GM19468 (cell line): ENCODE data around the gene SUN1.
"Not testable (repeated sequence)": the region's sequence is repeated elsewhere in the genome, so short reads cannot be mapped to it uniquely, and the experiment has no call there.

Experiments used
- ATAC-seq: cut with Tn5 transposase; IDR thresholded peaks from one replicate; pipeline ENCODE4 v1.9.1; 2021; ENCODE audit warnings: mild to moderate bottlenecking, moderate library complexity, moderate number of reproducible peaks; ENCODE audit not compliant: unreplicated experiment; ENCODE audit errors: extremely low read depth

Gene SUN1, protein sequence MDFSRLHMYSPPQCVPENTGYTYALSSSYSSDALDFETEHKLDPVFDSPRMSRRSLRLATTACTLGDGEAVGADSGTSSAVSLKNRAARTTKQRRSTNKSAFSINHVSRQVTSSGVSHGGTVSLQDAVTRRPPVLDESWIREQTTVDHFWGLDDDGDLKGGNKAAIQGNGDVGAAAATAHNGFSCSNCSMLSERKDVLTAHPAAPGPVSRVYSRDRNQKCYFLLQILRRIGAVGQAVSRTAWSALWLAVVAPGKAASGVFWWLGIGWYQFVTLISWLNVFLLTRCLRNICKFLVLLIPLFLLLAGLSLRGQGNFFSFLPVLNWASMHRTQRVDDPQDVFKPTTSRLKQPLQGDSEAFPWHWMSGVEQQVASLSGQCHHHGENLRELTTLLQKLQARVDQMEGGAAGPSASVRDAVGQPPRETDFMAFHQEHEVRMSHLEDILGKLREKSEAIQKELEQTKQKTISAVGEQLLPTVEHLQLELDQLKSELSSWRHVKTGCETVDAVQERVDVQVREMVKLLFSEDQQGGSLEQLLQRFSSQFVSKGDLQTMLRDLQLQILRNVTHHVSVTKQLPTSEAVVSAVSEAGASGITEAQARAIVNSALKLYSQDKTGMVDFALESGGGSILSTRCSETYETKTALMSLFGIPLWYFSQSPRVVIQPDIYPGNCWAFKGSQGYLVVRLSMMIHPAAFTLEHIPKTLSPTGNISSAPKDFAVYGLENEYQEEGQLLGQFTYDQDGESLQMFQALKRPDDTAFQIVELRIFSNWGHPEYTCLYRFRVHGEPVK

DNA sequence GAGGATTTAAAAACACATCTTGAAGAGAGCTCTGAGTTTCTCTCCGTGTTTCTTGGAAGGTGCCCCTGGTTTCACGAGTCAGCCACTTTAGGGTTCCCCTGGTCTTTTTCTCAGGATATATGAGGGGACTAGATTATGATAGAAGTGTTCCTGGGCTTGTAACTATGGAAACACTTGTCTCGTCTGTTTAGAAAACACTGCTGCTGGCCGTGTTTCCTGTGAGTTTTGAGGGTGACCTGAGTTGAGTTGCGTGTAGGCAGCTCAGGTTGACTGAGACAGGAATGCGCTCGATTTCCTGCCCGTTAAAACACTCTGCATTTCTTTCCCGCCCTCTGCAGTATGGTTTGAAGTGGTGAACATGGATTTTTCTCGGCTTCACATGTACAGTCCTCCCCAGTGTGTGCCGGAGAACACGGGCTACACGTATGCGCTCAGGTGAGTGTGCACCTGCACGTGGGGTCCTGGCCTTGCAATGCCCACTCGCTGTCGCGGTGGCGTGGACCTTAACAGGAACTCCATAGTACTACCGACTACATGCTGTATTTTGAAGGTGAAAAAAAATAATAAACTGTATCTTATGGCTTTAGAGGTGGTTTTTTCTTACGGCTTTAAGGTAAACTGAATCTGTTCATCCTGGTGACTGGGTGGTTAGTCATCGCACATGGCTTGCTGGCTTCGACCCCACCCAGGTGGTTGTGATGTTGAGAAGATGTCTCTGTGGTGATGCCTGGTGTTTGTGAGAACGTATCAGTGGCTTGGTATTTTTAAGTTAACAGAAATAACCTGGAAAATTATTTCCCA lies at the start of gene SUN1:
SUN1 (plus strand) TSS at position 310 of the 801 bp plus-strand sequence; CDS start at position 359, 49 bp downstream.
- no peak for ATAC-seq

- no peak for ATAC-seq
These were observed 49.4 kb upstream of the SUN1 start for GRCh38 chr7:782718-783449.

DNA sequence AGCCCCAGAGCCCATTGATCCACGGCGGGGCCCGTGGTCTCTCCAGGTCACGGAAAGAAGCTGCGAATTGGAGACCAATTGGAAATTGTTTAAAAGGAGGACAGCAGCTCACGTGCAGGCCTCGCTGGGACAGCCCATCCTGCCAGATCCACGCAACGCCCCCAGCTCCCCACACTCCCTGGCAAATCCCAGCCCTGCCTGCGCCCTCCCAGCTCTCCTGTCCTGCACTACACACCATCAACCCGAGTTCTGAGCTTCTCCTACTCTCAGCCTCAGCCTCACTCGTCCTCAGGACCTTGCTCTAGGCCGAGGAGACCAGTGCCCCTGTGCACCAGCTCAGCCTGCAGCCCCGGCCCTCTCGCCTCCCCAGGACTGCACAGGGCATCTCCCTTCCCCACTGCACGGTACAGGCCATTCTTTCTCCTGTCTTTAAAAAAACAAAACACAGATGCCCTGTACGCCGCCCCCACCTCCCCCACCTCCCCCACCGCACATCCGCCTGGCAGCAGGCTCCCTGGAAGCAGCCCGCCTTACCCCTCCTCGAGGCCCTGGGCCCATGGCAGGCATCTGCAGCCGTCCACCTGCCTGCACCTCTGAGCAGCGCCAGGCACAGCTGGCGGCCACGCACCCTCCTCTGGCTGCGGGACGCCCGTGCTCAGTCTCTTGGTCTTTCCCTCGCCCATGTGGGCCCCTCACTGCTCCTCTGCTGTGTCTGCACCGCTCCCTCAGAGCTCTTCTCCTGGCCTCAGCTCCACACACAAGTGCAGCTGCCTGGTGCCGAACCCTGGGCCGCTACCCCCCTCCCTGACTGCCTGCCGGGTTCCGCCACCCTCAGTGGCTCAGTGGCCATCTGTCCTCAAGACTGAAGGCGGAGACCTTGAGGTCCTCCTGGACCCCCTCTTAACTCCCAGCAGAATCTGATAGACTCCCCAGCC lies 48.5 kb upstream of the SUN1 start:
- ATAC-seq: no peak

DNA sequence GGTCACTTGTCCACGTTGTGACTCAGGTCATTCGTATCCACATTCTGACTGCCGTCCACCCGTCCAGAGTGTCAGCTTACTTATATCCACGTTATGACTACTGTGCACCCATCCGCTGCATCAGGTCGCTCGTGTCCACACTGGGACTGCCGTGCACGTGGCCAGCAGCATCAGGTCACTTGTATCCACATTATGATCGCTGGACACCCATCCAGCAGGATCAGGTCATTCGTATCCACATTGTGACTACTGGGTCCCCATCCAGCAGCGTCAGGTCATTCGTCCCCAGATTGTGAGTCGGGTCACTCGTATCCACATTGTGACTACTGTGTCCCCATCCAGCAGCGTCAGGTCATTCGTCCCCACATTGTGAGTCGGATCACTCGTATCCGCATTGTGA lies 47.3 kb upstream of the SUN1 start:
- no peak for ATAC-seq

GRCh38 chr7:785416-785815 lies 46.9 kb upstream of the SUN1 start:
- no peak for ATAC-seq

DNA sequence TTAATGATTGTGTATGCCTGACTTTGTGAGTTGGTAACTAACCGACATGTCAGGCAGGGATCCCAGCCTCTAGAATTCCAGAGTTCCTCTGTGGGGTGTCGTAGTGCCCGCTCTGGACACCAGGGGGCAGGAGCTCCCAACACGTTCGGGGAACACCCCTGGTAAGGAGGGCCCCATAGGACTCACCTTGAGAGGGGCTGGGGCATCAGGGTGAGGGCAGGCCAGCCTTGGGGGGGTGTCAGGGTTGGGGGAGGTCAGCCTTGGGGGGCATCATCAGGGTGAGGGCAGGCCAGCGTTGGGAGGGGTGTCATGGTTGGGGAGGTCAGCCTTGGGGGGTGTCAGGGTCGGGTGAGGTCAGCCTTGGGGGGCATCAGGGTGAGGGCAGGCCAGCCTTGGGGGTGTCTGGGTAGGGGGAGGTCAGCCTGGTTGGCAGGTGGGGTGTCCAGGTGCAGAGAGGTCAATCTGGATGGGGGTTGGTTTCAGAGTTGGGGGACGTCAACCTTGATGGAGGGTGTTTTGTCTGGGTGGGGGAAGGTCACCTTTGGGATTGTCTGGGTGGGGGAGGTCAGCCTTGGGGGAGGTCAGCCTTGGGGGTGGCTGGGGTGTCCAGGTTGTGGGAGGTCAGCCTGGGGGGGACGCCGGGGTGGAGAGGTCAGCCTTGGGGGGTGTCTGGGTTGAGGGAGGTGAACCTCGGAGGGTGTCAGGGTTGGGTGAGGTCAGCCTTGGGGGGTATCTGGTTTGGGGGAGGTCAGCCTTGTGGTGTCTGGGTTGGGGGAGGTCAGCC lies 45.6 kb upstream of the SUN1 start:
- no peak for ATAC-seq

GRCh38 chr7:787332-788240 lies 44.7 kb upstream of the SUN1 start:
- ATAC-seq: no peak

DNA sequence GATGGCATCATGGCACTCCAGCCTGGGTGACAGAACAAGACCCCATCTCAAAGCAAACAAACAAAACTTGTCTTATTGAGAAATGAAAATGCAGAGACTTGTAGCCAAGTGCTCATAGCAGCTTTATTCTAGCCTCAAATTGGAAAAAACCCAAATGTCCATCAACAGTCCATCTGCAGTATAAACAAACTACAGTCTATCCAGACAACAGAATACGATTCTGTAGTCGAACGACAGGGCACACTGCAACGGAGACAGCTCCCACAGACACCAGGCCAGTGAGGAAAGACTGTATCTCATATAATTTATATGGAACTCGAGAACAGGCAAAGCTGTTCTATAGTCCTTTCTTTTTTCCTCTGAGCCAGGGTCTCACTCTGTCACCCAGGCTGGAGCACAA lies 40.8 kb upstream of the SUN1 start:
- no peak for ATAC-seq

DNA sequence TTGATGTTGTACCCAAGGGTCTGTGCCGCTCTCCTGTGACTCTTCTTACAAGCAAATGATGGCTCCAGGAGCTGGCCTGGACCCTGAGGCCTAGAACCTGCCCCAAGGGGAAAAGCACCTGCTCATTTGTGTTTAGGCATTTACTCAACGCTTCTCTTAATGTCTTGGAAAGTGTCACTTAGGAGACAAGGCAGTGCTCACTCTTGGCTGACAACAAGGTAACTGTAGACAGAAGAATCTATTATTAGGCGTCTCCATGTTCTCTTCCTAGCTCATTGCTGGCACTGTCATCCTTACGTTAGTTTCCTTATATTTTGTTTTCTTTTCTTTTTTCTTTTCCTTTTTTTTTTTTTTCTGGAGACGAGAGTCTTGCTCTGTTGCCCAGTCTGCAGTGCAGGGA lies 38.1 kb upstream of the SUN1 start:
- ATAC-seq: no peak

- ATAC-seq: no peak
These were observed 37.5 kb upstream of the SUN1 start for GRCh38 chr7:794671-795329.

DNA sequence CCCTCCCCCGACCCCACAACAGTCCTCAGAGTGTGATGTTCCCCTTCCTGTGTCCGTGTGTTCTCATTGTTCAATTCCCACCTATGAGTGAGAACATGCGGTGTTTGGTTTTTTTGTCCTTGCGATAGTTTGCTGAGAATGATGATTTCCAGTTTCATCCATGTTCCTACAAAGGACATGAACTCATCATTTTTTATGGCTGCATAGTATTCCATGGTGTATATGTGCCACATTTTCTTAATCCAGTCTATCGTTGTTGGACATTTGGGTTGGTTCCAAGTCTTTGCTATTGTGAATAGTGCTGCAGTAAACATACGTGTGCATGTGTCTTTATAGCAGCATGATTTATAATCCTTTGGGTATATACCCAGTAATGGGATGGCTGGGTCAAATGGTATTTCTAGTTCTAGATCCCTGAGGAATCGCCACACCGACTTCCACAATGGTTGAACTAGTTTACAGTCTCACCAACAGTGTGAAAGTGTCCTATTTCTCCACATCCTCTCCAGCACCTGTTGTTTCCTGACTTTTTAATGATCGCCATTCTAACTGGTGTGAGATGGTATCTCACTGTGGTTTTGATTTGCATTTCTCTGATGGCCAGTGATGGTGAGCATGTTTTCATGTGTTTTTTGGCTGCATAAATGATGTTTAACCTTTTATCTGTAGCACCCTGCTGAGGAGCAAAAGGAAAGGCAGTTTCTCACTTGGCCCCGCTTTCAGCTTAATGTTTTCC lies 35.7 kb upstream of the SUN1 start:
- ATAC-seq: not testable (repeated sequence)

DNA sequence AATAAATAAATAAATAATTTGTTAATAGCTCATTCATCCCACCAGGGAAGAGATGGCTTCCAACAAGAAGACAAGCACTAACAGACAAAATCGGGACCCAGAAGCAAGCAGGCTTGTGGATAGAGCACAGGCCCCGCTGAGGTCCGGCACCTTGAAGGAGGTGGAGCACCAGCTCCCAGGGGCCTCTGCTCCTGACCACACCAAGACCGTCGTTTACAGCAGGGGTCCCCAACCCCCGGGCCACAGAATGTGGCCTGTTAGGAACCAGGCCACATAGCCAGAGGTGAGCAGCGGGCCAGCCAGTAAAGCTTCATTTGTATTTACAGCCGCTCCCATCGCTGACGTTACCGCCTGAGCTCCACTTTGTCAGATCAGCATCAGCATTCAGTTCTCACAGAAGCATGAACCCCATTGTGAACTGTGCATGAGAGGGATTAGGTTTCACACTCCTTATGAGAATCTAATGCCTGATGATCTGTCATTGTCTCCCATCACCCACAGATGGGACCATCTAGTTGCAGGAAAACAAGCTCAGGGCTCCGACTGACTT lies 33.3 kb upstream of the SUN1 start:
- no peak for ATAC-seq

- no peak for ATAC-seq
These were observed 31.6 kb upstream of the SUN1 start for GRCh38 chr7:800692-801091.

- ATAC-seq: not testable (repeated sequence)
These were observed 30.9 kb upstream of the SUN1 start for GRCh38 chr7:801351-801750.

- ATAC-seq: no peak
These were observed 30.3 kb upstream of the SUN1 start for GRCh38 chr7:801940-802381.
